Vagina (tissue), 2 donors: Measurements from ENCODE around the gene CALD1. TPM values are rescaled to one million over a fixed set of nuclear protein-coding genes. Genes with fewer than 3 reads are reported as not detected.

Experiments
- DNase-seq, 2 donors: peaks; one replicate each; pipeline ENCODE4 v3.0.0-alpha.2; 2017; ENCODE audit errors: extremely low spot score in 2 of 2
- H3K27ac ChIP-seq: fragments of 200-600 bp; sonication (generic); one replicate; pipeline ENCODE4 v1.5.1; 2019
- H3K27me3 ChIP-seq: fragments of 200-600 bp; sonication (generic); one replicate; pipeline ENCODE4 v1.5.1; 2019
- H3K36me3 ChIP-seq, 2 donors: fragments of 200-600 bp; sonication (generic); one replicate each; pipeline ENCODE4 v1.5.1; 2017 to 2019
- H3K4me1 ChIP-seq: fragments of 200-600 bp; sonication (generic); one replicate; pipeline ENCODE4 v1.5.1; 2019
- H3K4me3 ChIP-seq, 2 donors: fragments of 200-600 bp; sonication (generic); 1 replicate in 1 of 2; 2 replicates in 1 of 2; pipeline ENCODE4 v1.5.1; 2016 to 2019
- H3K9me3 ChIP-seq: fragments of 200-600 bp; sonication (generic); one replicate; pipeline ENCODE4 v1.5.1; 2019
- CTCF ChIP-seq, 3 experiments: fragments of 450-650 bp in 2 of 3; fragments of 200-600 bp in 1 of 3; sonication (generic) in 1 of 3; IDR thresholded peaks; one replicate each; pipeline ENCODE4 v1.5.1; 2017 to 2019; ENCODE audit warnings: antibody characterized with exemption in 3 of 3, mild to moderate bottlenecking in 2 of 3, moderate library complexity in 2 of 3
- POLR2A ChIP-seq, 2 donors: fragments of 450-650 bp; IDR thresholded peaks; one replicate each; pipeline ENCODE4 v1.6.1; 2017; ENCODE audit warnings: antibody characterized with exemption in 2 of 2, mild to moderate bottlenecking in 2 of 2, moderate library complexity in 2 of 2
- POLR2AphosphoS5 ChIP-seq, 2 donors: sonication (generic); formaldehyde crosslinking; IDR thresholded peaks; one replicate each; pipeline ENCODE4 v1.9.0; 2017; ENCODE audit warnings: antibody characterized with exemption in 2 of 2, mild to moderate bottlenecking in 2 of 2, low read depth in 1 of 2; ENCODE audit not compliant: insufficient read depth in 1 of 2
- intact Hi-C: fragments of 100-400 bp; cut with DNase I; formaldehyde crosslinking; loops from one replicate; pipeline ENCODE4 v1.15.1; 2023
- total RNA-seq: library from RNA; depleted of rRNA; stranded (reverse); fragments of >200 nt; gene quantifications from one replicate; pipeline ENCODE4 v1.2.3, GENCODE V29; 2016

Gene CALD1
- total RNA-seq, 1 donor from 2014 or later: 343 TPM

GRCh38 chr7:134829380-134829986 lies 50.0 kb downstream of the CALD1 start:
- Histone ChIP-seq H3K4me3 (no peak overlapping the region), H3K9me3 (no peaks in the 10 kb centered on the region), H3K27ac (no peak overlapping the region), H3K4me1 (peaks cover 3% of the 10 kb centered on the region), H3K36me3 (no peaks in the 10 kb centered on the region), H3K27me3 (no peaks in the 10 kb centered on the region)
- TF ChIP-seq POLR2AphosphoS5 (IDR thresholded peaks at IDR 0.05; ENCODE audit: insufficient read depth in 1 of 2, low read depth in 1 of 2) (no peak), CTCF (IDR thresholded peaks at IDR 0.05) (no peak)
- no peak for DNase-seq
- intact Hi-C loops: no loop called here

- Histone ChIP-seq H3K4me1 (peaks cover 11% of the 10 kb centered on the region), H3K27me3 (no peaks in the 10 kb centered on the region), H3K4me3 (no peak overlapping the region), H3K9me3 (no peaks in the 10 kb centered on the region), H3K27ac (peak overlapping the region; percentile 57), H3K36me3 (no peaks in the 10 kb centered on the region)
- intact Hi-C loops: no loop called here
- DNase-seq: no peak
- TF ChIP-seq POLR2A (IDR thresholded peaks at IDR 0.05) (no peak), POLR2AphosphoS5 (IDR thresholded peaks at IDR 0.05; ENCODE audit: insufficient read depth in 1 of 2, low read depth in 1 of 2) (no peak), CTCF (IDR thresholded peaks at IDR 0.05) (no peak)
These were observed 52.4 kb downstream of the CALD1 start for GRCh38 chr7:134831862-134832261.

- TF ChIP-seq POLR2A (IDR thresholded peaks at IDR 0.05) (no peak), CTCF (IDR thresholded peaks at IDR 0.05) (no peak), POLR2AphosphoS5 (IDR thresholded peaks at IDR 0.05; ENCODE audit: insufficient read depth in 1 of 2, low read depth in 1 of 2) (no peak)
- Histone ChIP-seq H3K4me3 (no peak overlapping the region), H3K9me3 (no peaks in the 10 kb centered on the region), H3K36me3 (no peaks in the 10 kb centered on the region), H3K27me3 (no peaks in the 10 kb centered on the region), H3K27ac (peak overlapping the region; percentile 57), H3K4me1 (peaks cover 11% of the 10 kb centered on the region)
- intact Hi-C loops: no loop called here
- no peak for DNase-seq
These were observed 52.9 kb downstream of the CALD1 start for GRCh38 chr7:134832367-134832766.

- H3K36me3 ChIP-seq: no peaks in the 10 kb centered on the region
- no peaks in the 10 kb centered on the region for H3K27me3 ChIP-seq
- intact Hi-C loops: no loop called here
- DNase-seq: no peak
- TF ChIP-seq POLR2A (IDR thresholded peaks at IDR 0.05): no peak
- TF ChIP-seq POLR2AphosphoS5 (IDR thresholded peaks at IDR 0.05; ENCODE audit: insufficient read depth in 1 of 2, low read depth in 1 of 2): no peak
- TF ChIP-seq CTCF (IDR thresholded peaks at IDR 0.05): no peak
- H3K27ac ChIP-seq: peak overlapping the region; percentile 59
- H3K4me3 ChIP-seq: no peak overlapping the region
- no peaks in the 10 kb centered on the region for H3K9me3 ChIP-seq
- peaks cover 11% of the 10 kb centered on the region for H3K4me1 ChIP-seq
These were observed 55.4 kb downstream of the CALD1 start for GRCh38 chr7:134834689-134835462.

GRCh38 chr7:134835463-134835823 lies 56.0 kb downstream of the CALD1 start:
- no peak overlapping the region for H3K4me3 ChIP-seq
- H3K9me3 ChIP-seq: no peaks in the 10 kb centered on the region
- no peak for DNase-seq
- H3K27me3 ChIP-seq: no peaks in the 10 kb centered on the region
- peak overlapping the region; percentile 59 for H3K27ac ChIP-seq
- peaks cover 11% of the 10 kb centered on the region for H3K4me1 ChIP-seq
- H3K36me3 ChIP-seq: no peaks in the 10 kb centered on the region
- TF ChIP-seq CTCF (IDR thresholded peaks at IDR 0.05) (no peak), POLR2AphosphoS5 (IDR thresholded peaks at IDR 0.05; ENCODE audit: insufficient read depth in 1 of 2, low read depth in 1 of 2) (no peak), POLR2A (IDR thresholded peaks at IDR 0.05) (no peak)
- intact Hi-C loops: no loop called here
